GM21381 (cell line): Measurements from ENCODE around the gene RALGAPA2.
"Not testable (repeated sequence)": the region's sequence is repeated elsewhere in the genome, so short reads cannot be mapped to it uniquely, and the experiment has no call there.

ENCODE experiments used
- ATAC-seq: cut with Tn5 transposase; IDR thresholded peaks from one replicate; pipeline ENCODE4 v1.9.1; 2021; ENCODE audit warnings: mild to moderate bottlenecking, moderate library complexity; ENCODE audit not compliant: unreplicated experiment

The RALGAPA2 gene

DNA sequence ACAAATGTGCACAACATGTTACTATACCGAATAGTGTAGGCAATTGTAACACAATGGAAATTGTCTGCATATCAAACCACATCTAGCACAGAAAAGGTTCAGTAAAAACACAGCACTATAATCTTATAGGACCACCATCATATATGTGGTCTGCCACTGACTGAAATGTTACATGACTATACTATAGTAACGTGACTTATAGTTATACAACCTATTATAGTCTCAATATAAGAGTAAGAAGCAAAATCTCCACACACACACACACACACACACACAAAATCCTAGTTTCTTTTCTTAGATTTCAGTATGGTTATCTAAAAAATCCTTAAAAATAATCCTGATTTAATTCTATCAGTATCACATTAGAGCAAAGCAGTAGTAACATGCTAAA, 164.6 kb downstream of the RALGAPA2 start:
- ATAC-seq: no peak

DNA sequence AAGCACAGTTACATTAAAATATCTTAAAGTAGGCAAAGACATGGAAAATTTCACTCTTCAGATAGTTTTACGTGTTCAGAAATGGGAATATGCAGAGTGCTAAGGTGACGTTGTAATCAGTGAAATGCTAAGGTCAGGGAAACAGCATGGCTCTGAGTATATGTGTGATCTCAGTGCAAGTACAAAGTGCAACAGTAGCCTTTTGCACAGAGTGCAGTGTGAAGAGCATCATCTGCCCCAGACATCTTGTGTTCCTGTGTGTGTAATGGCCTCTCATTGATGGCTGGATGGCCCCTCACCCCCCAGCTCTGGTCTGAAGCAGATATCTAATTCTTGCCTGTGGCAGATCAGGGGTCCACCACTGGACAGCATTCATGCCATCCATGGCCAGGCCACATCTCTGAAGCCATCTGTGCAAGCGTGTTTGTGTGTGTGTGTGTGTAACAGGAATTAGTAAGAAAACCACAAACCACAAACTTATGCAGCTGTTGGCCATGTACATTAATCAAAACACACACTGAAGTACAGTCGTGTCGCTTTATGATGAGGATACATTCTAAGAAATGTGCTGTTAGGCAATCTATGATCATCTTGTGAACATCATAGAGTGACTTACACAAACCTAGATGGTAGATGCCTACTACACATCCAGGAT, 165.1 kb downstream of the RALGAPA2 start:
- no peak for ATAC-seq

DNA sequence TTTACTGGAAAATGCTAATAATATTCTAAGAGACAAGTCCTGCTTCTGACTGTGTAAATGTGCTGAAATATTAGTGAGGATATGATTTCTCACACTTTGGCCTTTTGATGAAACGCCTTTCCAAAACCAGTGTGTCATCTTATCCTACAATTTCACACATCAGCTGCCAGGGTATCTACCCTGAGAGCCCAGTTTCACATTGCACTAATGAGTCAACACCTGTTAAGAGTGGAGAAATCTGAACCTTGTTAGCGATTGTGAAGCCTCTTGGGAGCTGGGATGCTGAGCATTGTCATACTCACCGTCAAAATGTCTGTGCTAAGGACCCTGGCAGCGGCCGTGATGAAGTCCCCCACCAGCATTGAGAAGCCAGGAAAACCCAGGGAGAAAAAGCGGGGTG, 166.0 kb downstream of the RALGAPA2 start:
- no peak for ATAC-seq

DNA sequence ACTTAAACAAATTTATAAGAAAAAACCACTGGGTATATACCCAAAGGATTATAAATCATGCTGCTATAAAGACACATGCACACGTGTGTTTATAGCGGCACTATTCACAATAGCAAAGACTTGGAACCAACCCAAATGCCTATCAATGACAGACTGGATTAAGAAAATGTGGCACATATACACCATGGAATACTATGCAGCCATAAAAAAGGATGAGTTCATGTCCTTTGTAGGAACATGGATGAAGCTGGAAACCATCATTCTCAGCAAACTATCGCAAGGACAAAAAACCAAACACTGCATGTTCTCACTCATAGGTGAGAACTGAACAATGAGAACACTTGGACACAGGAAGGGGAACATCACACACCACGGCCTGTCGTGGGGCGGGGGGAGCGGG, 169.1 kb downstream of the RALGAPA2 start:
- ATAC-seq: not testable (repeated sequence)

DNA sequence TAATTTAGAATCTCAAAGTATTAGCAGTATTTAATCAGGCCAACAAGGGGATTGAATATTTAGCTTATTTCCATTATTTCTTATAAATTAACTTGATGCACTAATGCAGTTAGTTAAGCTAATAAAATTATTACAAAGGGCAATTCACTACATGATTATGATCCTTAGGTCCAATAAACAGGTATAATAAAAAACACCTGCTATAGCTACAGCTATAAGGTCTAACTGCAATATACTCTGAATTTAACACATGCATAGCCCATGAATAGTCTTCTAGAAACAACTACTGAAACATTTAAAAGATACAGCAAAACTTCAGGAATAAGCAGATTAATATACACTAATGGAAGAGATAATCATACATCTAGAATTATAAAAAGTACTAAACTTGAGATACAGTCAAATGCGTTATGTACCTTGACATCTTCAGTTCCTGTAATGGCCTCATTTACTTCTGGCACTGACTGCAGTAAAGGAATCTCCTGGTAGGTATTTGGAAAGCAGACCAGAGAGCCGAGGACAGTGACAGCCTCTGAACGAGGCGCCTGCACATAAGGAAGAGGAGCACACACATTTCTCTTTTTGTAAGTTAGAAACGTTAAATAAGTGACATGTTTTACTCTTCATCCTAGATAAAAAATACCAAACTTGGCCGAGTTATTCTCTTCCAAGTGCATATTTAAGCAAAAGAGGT, 176.1 kb downstream of the RALGAPA2 start:
- no peak for ATAC-seq

DNA sequence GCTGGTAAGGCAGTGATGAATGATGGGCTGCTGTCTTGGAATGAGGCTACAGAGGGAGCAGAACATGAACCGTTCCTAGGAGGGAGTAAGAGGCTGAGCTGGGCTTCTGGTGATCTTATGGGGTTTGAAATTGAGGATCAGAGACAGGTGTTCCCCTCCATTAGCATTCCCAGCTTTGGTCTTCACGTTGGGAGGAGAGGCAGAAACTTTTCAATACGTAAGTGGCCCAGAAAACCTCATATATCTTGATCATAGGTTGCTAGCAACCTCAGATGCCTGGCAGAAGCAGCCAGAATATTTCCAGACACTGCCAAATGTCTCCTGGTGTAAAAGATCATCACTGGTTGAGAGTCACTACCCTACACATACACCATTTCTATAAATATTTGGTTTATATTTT, 177.4 kb downstream of the RALGAPA2 start:
- ATAC-seq: no peak

DNA sequence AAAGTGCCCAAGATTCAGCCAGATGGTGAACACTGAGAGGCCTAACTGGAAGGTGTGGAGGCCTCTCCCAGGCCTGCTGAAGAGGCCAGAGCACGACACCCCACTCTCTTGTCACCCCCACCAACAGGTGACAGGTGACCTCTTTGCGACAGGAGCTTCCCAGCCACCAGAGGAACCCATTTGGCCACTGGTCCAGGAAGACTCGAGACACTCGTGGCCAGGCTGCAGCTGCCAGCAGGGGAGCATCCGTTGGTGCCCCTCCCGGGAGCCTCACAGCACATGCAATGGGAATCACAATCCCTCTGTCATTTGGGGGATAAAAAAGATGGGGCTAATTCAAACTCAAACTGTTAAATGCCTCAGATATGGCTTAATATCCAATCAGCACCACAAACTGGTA, 181.2 kb downstream of the RALGAPA2 start:
- ATAC-seq: no peak

DNA sequence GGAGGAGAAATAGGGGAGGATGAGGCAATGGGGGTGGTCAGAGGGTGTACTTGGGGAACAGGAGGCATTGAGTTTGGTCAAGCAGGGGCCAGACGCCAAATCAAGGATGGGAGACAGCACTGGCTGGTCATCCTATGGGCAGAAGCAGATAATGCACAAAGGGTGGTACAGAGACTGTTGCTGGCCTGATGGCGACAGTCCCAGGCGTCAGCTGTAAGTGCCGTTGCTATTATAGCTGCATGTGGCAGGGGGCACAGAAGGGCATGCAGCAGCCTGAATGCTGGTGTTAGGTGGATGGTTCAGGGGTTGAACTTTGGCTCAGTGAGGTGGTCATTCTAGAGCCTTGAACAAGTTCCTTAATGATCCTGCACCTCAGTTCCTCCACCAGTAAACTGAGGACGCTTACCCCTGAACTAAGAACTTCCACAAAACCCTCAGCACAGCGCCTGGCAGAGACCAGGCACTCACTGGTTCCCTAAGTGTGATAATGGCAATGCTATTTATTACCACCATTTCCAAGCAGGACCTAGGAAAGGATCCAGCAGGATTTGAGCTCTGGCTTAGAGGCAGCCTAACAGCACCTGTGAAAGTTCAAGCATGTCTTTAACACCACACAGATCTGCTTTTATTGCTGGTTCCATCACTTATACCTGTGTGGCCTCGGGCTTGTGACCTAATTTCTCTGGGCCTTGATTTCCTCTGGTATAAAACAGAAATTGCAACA, 181.9 kb downstream of the RALGAPA2 start:
- ATAC-seq: no peak

DNA sequence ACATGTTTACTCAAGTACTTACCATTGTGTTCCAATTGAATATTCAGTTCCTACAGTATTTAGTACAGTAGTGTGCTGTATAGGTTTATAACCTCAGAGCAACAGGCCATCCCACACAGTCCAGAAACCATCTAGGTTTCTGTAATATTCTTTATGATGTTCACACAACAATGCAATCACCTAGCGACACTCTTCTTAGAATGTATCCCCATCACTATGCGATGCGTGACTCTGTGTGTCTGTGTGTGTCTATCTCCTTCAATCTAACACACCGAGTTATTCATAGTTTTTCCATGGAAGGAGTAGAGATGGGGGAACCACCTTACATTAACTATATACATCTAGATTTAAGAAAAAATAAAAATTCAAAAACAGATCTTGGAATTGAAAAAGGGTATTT, 182.8 kb downstream of the RALGAPA2 start:
- ATAC-seq: no peak

DNA sequence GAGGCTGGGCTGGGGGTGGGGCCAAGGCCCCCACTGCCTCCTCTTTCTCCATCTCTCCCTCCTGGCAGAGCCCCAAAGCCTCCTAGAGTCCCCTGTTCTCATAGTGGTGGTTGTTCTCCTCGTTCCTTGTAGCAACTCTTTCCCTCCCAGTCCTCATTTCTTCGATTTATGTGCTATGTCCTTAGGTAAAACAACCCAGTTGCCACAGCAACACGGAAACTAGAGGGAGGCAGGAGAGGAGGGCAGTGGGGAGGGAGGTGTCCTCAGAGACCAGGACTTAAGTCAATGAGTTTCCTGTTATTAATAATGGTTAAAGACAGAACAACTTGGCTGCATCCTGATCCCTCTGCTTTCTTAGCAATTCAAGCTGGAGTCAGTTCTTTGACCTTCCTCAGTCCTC, 183.6 kb downstream of the RALGAPA2 start:
- no peak for ATAC-seq

DNA sequence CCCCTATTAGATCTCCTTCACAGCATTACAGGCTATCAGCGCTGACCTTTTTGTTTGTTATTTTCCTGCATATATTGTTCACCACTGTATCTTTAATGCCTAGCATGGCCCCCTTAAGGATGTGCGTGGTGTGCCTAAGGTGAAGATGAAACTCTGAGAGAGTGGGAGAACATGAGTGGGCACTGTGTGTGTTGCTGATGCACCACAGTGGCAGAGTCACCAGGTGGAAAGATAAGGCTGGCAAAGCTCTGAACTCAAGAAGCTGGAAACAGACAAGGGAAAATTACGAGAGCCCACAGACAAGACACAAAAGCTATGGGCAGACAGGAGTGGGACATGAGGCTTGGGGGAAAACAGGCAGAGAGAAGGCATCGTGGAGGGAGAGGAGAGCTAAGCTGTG, 184.8 kb downstream of the RALGAPA2 start:
- ATAC-seq: no peak

DNA sequence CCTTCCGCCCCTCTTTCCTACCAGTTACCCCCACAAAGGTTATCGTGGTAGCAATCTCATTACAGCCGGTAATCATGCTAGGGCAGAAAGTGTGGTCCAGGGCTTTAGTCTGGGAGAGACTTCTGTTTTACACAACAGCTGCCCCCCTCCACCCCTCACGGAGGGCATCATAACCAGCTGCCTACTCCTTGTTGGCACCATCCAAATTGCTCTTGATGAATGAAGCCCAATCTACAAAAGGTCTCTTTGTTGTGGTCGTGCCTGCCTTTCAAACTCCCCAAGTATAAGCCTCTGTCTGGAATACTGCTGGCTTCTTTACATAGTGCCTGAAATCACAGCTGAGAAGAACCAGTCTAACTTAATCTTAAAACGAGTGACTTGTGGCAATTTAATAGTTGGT, 186.7 kb downstream of the RALGAPA2 start:
- ATAC-seq: no peak

DNA sequence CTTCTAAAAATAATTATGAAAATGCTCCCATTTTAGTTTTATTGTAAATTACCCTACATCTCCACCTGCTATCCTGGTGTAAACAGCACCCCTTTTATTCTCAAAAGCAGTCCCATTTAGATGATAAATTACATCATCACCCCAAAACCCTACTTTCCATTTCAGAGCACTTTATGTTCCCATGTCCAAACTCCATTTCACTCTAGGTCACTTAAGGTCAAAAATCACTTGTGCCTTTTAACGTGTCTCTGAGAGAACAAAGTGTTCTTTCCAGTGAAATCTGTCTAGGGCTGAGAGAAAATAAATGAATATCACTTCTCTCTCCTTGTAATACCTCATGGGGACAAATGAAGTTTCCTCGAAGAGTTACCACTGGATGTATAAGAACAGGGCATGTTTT, 187.2 kb downstream of the RALGAPA2 start:
- ATAC-seq: no peak

DNA sequence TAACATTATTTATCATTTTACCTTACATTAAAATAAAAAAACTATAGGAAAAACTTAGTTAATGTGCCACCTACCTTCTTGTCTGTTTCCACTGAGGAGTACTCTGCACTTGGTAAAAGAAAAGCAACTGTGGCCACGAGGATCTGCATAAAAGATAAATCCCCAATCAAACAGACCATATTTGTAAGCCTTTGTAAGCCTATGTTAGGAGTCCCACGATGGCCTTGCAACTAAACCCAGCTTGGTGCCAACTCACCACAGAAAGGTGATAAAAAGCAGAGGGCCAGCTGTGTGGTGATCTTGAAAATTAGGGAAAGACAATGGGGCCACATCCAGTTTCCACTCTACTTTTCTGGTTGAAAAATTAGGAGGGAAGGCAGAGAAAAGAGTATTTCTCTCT, 187.7 kb downstream of the RALGAPA2 start:
- ATAC-seq: no peak

DNA sequence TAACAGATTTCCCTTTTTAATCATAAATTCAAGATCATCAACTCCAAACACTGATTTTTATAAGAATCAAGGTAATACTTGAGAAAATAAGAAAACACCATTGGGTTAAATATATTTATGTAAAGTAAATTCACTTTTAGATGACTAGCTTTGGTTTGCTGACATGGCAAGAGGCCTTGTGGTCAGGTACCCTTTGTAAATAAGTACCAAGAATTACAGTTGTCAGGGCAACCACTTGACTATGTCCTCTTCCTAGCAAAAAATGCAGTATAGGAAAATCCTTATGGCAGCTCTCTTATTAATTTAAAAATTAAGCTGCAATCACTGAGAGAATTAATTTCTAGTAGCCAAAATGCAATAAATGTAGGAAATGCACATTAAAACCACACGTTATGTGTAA, 190.7 kb downstream of the RALGAPA2 start:
- no peak for ATAC-seq

DNA sequence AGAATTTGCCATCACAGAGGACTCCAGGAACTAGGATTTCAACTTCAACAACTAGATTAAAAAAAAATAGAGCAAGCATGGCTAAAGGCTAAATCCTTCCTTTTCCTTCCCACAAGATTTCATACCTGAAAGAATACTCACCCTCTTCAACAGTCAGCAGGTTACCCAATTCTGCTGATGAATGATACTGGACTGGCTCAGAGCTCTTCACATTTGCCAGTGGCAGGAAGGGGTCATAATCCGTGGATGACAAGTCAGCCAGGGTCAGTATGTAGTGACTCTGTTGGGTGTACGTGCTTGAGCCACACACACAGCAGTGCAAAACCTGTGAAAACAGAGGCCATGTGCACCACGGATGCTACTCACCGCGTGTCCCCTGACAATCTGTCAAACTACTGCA, 191.7 kb downstream of the RALGAPA2 start:
- no peak for ATAC-seq

DNA sequence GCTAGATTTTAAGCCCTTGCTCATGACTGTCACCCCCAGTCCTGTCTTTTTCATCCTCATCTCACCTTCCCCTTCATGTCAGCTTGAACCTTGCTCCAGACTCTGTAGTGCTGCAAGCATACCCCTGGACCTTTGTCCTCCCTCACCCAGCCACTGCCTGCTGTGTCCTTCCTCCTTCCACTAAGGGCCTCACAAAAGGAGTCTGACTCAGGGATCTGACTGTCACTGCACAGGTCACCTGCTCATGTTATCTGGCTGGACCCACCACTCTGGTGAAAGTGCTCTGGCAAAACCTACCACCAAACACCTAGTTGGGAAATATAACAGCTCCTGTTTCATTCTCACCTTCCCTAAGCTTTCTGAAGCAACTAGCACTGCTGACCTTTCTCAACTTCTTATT, 193.2 kb downstream of the RALGAPA2 start:
- no peak for ATAC-seq

DNA sequence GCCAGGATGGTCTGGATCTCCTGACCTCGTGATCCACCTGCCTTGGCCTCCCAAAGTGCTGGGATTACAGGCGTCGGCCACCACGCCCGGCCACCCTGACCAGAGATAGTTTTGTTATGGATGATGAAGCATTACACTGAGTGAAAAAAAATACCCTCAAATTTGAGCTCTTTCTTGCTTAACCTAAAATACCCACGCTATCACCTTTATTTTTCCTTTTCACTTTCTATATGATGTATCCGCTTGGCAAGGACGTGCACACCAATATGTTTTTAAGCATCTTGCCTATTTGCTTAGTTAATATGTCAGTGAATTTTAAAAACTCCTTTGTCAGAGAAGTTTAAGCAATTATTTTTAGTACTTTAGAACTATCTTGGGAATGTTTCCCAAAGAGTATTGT, 194.2 kb downstream of the RALGAPA2 start:
- peak; percentile 64 for ATAC-seq

DNA sequence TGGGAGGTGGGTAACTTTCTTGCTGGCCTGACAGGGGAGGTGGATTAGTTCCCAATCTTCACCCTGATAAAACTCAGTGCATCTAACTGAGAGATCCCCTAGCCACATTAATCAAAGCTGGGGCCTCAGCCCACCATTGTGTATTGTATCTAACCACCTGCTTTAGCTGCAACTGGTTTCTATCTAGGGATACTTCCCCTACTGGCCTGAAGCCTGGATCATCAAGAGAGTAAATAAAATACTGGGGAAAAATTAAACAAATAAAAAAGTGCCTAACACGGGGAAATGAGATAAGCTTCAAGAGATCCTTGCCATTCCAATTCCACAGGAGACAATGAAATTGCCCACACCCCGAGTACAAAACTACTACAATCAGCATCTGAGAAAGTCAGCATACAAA, 195.1 kb downstream of the RALGAPA2 start:
- ATAC-seq: no peak

DNA sequence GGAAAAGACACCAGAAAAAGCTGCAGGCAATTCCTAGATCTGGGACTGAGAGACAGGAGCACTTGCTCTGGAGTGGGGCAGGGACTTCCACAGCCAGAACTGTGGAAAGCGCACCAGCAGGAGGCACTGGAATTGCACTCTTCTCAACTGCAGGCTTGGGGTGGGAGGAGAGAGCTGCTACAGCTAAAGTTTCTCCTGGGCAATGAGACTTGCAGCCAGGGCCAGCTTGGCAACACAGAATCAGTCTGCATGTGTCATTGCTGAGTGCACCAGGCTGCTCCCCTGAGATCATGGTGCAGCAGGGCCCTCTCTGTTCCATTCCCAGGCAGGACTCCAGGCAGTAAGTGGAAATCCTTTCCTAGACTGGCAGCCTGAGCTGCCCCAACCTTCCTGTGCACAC, 198.7 kb downstream of the RALGAPA2 start:
- ATAC-seq: no peak

DNA sequence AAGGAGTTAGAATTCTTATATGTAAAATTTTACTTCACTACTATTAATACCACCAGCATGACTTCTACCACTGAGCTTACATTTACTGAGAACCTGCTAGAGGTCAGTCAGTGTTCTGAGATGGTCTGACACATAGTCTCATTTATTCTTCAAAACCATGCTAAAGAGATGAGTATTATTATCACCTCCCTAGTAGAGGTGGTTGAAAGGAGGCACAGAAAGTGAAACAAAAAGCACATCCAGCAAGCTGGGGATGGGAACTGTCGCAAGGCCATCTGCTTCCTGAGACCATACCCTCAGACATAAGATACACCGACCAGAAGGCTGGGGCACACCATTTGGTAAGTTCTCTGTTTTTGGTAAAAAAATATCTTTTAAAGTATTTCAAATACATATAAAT, 206.9 kb downstream of the RALGAPA2 start:
- ATAC-seq: peak; percentile 70
